ENCODE results near the gene MAGI2.

The MAGI2 gene

DNA sequence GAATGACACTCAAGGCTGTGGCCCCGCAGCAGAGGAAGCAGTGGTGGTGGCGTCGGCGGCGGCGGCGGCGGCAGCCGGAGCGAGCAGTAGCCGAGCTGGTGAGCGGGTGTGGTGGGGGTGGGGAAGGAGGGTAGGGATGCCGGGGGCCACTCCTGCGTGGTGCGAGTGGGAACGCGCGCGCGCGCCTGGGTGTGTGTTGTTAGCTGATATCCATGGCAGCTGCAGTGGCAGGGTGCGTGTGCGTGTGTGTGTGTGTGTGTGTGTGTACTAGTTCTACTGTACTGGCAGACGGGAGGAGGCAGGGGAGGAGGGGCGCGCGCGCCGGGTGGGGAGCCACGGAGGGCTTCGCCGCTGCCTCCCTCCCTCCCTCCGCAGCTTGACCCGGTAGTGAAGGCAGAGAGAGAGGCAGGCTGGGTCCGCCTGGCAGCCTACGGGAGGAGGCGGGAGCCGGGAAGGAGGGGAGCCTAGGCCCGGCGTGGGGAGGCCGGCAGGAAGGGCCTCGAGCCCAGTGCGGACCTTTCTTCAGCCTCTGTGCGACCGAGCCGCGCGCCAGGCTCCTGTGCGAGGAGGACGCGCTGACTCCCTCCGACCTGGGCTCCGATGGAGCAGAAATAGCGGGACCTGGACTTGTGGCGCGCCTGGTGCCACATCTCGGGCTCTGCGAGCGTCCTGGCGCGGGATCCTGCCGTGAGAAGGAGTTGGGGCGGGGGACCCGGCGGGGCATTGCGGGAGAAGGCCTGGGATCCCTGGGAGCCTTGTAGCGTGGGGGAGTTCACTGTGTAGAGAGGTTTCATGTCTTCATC, at the start of gene MAGI2:
Gene MAGI2 (minus strand): TSS at position 110 of the 803 bp plus-strand sequence. CDS start 347 bp downstream, outside the sequence.
- no peak for DNase-seq

DNA sequence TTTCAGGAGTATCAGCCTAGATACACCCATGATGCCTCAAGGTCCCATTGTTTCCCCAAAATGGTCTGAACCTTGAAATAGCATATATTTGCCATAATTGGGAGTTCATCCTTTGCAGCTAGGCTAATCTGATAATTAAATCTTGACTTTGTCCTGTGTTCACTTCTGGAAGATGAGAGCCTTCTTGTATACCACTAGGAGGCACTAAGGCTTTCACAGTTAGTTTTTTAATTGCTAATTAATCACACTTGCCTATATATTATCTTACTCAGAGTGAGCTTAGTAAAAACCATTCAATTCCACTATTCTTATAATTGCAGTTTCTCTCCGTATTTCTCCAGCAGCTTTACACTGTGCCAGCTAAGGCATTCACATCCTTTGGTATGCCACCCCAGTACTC, 48.7 kb upstream of the MAGI2 start:
- DNase-seq, result no peak

DNA sequence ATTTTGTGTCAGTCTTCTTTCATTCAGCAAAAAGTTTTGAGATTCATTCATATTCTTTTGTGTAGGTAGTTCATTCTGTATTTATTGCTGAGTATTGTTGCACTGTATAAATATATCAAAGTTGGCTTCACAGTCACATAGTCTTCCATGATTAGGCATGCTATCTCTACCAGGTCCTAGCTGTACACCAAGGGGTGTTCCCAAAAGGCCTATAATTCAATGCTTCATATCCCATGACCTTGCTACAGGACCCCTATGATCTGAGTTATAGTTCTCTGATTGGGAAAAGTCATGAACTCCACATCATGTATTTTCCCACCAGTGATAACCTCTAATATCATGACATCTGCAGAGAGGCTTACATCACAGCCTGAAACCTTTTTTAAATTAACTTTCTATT, 47.3 kb upstream of the MAGI2 start:
- DNase-seq, result no peak

DNA sequence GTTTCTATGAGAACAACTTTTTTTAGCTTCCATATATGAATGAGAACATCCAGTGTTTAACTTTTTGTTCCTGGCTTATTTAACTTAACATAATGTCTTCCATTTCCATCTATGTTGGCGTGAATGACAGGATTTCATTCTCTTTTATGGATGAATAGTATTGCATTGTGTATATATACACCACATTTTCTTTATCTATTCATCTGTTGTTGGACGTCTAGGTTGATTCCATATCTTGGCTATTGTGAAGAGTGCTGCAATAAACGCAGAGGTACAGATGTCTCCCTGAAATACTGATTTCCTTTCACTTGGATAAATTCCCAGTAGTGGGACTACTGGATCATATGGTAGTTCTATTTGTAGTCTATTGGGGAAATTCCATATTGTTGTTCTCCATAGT, 44.3 kb upstream of the MAGI2 start:
- no peak for DNase-seq

DNA sequence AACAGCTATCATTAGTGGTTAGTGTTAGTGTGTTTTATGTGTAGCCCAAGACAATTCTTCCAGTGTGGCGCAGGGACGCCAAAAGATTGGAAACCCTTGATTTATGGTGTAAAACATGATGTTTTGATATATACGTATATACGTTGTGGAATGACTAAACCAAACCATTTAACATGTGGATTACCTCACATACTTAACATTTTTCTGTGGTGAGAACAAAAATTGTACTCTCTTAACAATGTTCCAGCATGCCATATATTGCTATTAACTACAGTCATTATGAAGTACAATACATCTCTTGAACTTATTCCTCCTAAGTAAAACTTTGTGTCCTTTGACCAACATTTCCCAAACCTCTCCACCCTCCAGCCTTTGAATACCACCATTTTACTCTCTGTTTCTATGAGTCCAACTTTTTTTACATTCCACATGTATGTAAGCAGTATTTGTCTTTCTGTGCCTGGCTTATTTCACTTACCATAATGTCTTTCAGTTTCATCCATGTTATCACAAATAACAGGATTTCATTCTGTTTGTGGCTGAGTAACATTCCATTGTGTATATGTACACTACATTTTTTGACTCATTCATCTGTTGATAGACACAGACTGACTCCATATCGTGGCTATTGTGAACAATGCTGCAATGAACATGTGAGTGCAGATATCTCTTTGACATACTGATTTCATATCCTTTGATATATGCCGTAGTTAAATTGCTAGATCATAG, 42.2 kb upstream of the MAGI2 start:
- DNase-seq, result no peak

DNA sequence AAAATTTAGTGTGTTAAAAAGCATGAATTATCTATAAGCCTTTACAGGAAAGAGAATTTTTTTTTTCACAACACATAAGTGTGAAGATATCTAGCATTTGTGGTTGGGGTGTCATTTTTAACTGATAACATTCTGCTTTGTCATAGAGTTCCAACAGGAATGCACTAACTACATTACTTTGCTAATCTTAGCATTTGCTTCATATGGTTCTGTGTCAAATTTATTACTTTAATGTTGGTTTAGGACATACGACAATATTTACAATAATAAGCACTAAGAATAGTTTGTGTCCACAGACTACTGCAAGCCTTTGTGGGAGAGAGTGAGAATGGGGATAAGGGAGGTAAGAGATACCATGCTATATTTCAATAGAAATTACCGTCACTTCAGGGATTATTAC, 40.6 kb upstream of the MAGI2 start:
- DNase-seq, result no peak

DNA sequence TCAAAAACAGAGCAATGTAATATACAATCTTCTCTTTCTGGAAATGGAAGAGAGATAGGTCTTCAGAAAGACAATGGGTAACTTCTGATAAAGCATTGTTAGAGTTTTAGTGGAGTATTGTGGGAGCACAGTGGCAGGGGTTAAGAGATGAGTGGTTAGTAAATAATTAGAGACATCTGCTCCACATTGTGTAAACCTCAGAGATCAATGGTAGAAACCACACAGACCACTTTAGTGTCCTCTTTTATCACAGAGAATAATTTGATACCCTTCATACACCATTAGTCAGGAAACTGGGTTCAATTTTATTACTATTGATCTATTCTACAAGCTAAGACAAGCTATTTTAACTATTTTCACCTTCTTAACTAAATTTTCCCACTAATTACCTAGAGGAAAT, 35.9 kb upstream of the MAGI2 start:
- no peak for DNase-seq

DNA sequence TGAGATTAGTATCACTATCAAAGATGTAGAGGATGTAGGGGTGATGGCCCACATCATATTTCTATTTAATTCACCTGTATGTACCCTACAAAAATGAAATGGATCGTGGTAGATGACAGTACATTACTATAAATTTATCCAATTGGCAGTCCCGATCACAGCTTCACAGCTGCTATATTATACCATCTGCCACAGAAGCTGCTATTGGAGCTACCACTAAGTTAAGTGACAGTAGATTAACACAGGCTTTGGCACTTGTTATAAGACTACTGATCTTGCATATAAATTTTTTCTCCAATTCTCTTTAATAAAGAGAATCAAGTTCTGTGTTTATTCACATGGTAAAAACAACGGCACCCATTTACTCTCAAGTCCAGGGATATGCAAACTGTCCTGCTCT, 24.9 kb upstream of the MAGI2 start:
- DNase-seq, result no peak

DNA sequence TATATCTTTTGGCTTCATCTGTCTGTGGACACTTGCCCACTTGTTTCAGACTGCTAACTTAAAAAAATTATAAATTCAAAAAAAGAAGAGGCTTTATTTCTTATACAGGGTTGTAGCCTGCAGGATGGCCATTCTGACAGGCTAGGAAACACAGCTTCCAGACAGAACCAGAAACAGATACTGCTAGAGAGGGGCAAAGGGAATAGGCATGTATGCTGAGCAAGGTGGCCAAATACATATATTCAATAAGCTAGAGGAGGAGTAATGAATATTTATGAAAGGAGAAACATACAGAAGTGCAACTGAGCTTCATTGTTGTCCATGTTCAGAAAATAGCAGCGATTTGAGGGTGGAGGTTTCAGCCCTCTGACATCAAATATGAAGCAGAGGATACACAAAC, 22.0 kb upstream of the MAGI2 start:
- DNase-seq, result no peak

DNA sequence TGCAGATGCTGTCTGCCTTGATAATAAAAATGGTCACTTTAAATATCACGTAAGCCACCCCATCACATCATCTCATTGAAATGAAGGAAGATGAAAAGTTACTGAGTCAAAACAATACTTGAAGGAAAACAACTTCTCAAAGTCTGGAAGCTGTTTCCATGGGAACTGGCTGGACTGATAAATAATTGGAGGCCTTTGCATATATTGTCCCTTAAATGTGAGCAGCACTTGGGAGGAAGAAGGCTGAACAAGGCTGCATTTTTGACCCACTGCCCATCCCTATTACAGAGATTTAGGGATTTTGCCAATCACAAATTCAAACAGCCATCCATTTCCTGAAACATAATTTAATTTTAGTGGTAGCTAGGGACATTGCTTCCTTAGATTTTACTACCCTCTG, 18.2 kb upstream of the MAGI2 start:
- no peak for DNase-seq

DNA sequence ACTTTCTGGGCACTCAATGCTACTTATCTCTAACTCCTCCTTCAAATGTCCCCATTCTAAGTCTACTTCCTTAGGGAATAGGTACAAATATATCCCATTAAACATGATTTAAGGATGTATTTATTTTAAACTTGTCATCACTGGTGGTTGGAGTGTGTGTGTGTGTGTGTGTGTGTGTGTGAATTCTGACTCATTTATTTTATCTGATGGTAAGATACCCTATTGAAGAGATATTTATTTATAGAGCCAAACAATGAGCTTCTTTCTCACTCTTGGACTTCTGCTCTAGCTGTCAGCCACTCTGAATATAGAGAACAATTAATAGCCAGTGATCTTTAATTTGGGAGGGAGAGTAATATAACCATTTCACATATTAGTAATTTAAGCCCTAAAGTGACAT, 17.8 kb upstream of the MAGI2 start:
- DNase-seq, result no peak

DNA sequence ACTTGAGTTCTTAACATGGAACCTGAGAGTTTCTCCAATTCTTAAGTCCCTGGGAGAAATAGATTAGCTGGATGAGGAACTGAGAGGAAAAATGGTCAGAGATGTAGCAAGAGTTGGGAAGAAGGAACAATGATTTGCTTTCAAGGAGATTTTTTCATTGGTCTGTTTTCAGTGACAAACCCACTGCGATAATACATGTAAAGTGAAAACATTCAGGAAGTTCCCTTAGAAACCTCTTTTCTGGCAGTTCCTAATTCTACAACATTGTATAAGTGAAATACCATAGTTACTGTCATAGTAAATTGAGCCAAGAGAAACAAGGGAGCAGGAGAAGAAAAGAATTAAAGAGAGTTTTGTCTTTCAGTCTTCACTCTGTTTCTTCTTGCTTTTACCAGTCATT, 12.1 kb upstream of the MAGI2 start:
- no peak for DNase-seq

DNA sequence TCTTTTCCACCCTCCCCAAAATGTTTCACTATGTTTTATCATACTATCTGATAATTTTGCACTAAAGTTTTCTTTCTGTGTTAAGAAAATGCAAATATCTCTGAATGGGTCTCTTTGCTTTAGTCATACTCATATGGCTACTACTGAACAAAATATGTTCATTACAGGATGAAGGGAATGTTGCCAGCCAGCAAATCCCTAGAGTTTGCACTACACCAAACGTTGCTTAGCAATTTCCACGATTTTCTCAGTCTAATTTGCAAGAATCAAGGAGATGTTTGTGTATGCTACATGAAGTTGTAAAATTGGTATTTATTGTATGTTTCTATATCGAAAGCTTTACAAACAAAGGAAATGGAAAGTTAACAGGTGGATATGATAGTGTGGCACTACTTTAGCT, 10.6 kb upstream of the MAGI2 start:
- no peak for DNase-seq

DNA sequence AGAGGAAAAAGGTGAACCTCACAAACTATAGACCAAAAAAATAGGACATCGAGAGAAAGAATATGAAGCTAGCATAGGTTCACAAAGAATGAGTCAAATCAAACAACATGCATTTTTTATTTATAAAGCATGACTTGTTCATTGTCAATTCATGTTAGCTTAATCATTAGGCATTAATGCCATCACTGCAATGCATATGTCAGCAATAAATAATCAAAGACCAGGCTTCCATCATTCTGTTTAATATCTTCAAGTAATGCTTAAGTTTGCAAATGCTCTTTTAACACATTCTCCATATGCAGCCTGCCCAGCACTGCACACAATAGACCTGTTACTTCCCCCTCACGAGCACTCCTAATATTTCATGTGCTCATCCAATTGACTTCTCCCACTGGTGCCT, 8.9 kb upstream of the MAGI2 start:
- no peak for DNase-seq

DNA sequence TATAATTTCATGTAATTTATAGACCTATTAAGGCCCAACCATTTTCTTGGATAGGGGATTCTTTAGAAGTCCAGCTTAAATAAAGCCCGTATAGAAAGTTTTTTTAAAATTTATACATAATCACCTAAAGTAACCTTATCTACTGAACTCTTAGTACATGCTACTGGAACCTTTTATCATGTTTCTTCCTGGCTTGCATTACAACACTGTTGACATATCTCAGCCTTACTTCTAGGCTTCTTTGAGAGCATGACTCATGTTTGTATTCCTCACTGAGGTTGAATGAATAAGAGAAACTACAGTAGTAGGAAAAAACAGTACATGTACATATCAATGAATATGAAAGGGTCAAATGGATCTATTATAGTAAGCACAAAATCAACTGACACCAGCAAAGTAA, 8.2 kb upstream of the MAGI2 start:
- DNase-seq, result no peak

DNA sequence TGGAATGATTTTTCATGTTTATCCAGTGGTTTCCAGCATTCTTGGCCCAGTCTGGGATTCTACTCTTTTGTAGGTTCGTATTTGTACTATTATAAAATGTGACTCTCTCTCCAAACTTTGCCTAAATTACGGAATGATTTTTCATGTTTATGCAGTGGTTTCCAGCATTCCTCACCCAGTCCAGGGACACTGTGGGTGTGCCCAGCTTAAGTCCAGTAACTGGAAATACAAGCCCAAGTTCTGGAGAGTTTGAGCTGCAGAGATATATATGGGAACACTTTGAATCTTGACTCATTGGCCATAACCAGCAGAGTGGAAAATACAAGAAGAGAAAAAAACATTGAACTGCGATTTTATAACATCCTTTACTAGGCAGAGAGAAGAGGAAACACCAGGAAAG, 5.9 kb upstream of the MAGI2 start:
- DNase-seq, result no peak

DNA sequence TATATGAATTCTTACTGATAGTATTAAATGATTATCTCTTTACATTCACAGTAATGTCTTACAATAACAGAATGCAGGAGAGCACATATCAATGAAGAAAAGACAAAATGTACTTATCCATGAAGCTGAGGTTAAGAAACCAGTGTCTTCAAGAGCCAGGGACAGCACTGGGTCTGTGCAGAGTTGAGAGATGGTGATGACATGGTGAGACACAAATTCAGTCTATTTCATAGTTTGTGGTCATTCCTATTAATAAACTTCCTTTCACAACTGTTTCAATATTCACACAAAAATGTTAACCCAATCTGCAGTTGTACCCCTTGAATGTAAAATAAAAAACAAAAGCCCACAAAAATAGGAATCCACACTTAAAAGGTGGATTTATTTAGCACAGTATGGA, 5.3 kb upstream of the MAGI2 start:
- no peak for DNase-seq

DNA sequence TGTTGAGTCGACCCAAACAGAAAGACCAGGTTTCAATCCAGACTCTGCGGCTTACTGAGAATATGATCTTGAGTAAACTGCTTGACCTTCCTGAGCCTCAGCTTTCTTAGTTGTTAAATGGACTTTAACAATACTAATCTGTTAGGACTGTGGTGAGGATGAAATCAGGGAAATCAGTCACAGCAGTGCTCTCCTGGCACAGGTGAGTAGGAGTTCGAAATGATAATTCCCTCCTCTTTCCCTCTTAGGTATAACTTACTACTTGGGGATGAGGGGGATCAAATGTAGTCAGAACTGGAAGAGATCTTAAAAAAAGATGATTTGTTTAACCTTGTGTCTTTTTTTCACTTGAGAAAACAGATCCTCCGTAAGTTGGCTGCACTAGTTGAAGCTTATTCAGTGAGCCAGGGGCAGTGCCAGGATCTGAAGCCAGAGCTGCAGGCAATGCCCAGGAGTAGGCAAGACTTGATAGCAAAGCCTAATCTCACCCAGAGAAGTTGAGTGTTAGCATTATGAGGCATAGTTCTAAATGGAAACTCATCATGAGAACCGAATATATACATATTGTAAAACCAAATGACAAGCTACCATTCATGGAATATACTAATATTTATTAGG, 1.8 kb upstream of the MAGI2 start:
- DNase-seq, result no peak

DNA sequence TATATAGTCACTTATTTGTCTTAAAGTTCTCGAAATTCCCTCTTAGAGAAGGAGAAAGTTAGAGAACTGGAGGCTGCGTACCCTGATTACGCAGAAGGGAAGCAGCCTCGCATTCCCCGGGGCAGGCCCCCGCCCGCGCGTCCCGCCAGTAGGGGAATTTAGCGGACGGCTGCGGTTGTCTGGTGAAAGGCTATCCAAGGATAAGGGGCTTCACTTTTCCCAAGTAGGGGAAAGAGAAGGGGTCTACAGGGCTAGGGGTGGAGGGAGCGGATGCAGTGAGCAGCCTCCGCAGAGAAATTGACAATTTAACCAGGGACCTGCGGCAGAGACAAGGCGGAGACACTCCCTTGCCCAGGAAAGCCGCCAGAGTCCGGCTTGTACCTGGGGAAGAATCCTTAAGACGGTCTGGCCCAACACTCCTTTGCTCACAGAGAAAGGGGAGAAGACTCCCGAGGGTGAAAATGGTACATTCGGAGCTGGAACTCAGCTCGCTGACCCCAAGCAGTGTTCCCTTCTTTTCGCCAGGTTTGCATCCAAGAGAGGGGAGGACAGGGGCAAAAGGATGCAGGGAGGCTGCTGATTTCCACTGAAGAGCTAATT, 994 bp upstream of the MAGI2 start:
- DNase-seq, result no peak

DNA sequence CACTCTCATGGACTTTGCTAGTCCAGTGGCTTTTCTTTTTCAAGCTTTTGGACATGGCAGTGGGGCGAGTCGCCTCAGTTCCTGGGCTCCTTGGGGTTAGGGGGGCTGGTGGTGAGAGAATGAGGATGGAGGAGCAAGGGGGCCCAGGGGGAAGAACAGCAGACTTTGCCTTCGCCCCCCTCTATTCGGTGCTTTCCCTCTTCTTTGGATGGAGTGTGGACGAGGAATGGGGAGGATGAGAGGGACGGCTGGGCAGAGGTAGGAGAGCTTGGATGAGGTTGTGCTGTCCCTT, 255 bp downstream of the MAGI2 start:
- no peak for DNase-seq

DNA sequence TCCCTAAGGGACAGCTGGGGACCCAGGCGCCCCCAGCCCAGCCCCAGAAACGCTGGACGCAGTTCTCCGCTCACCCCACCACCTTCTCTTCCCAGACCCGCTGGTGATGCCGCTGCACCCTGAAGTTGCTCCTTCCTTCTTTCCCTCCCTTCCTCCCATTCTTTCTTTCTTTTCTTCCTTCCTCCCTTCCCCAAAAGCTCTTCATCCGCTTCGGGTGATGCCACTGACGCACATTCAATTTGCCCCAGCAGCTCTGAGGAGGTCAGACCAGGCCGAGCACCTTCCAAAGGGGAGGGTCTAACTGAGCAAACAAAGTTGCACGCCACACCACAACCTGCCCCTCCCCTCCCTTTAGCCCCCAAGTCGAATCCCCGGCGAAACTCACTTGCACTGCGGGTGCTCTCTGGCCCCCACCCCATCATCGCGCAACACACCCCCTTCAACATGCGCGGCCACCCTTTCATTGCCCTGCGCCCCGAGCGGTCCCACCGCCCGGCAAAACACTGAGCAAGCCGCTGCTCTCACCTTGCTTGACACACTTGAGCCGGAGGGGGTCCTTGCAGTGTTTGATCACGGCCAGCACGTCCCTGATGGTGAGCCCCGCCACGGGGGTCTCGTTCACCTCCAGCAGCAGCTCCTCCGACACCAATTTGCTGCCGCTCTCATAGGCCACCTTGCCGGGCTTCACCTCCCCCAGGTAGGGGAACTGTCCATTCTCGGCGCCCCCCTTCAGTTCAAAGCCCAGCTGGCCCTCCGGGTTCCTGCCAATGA, 787 bp downstream of the MAGI2 start:
- DNase-seq, result no peak

DNA sequence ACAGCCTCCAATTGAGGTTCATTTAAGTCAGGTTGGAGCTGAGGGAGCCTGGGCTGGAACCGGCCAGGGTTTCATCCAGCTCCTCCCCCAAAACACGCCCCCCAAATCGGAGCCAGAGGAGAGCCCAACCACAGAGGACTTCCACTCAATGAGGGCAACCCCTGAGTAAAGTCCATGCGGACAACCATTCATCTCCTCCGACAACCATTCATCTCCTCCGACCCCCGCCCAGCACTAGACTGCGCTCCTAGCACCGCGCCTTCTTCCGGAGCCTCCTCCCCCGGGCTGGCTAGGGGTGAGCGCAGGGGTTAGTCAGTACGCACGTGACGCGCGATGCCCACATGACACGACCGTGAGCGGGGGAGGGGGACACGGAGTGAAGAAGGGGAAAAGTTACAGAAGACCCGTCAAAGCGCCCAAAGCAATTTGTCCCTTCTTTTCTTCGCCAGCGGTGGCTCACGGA, 1.4 kb downstream of the MAGI2 start:
- DNase-seq, result no peak

DNA sequence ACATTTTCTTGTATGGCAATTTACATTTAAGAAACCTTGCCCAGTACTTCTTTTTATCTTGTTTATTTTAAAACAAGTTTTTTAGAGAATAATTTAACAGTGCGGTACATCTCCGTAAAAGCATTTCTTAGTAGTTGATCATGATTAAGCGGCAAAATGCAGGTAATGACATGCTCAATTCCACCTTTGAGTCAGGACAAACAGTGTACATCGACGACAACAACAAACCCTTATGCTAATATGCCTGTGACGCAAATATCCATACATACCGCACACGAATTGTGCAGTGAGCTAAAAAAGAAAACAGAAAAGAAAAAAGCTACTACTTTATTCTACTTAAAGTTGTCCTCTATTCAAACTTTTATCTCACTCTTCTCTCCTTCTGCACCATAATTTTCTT, 1.9 kb downstream of the MAGI2 start:
- DNase-seq, result no peak

All from activated CD4-positive, alpha-beta T cell treated with anti-CD3 and anti-CD28 coated beads for 4 hours (primary cell).